Fibroblast of the aortic adventitia (primary cell): Measurements from ENCODE around the gene H2AZ1. TPM values are rescaled to one million over a fixed set of nuclear protein-coding genes. Genes with fewer than 3 reads are reported as not detected.

Experiments used
- DNase-seq: peaks from one replicate; pipeline ENCODE4 v3.0.0-alpha.2; 2010; ENCODE audit warnings: low read depth
- H3K4me3 ChIP-seq: 2 replicates; pipeline ENCODE4 v1.5.1; 2011; ENCODE audit warnings: low read depth, mild to moderate bottlenecking, control low read depth, low read length, moderate library complexity
- CTCF ChIP-seq: IDR thresholded peaks from 2 replicates; pipeline ENCODE4 v1.5.1; 2011; ENCODE audit warnings: mild to moderate bottlenecking, low read length, control low read depth, inconsistent platforms; ENCODE audit not compliant: insufficient read depth
- total RNA-seq: library from RNA; depleted of rRNA; stranded (reverse); fragments of >200 nt; gene quantifications from 2 replicates; pipeline ENCODE4 v1.2.3, GENCODE V29; 2012; ENCODE audit warnings: low replicate concordance

The H2AZ1 gene
- 42.3 and 385 TPM in 2 replicates for total RNA-seq

GRCh38 chr4:99949999-99950912 is at the start of gene H2AZ1:
TSS of gene H2AZ1 (minus strand) at chr4:99950275. CDS start at chr4:99950170, 105 bp downstream.
- peak within 1 kb of the TSS; percentile 96 for H3K4me3 ChIP-seq
- DNase-seq = peak; percentile 99
- no peak for TF ChIP-seq CTCF

- no peak overlapping the region for H3K4me3 ChIP-seq
- peak; percentile 67 for DNase-seq
- TF ChIP-seq CTCF = peak; percentile 50
These were observed 48.2 kb upstream of the H2AZ1 start for GRCh38 chr4:99998062-99998867.

GRCh38 chr4:99991741-99992140 is 41.7 kb upstream of the H2AZ1 start:
- no peak overlapping the region for H3K4me3 ChIP-seq
- DNase-seq = peak; percentile 38
- no peak for TF ChIP-seq CTCF

- DNase-seq = no peak
- no peak overlapping the region for H3K4me3 ChIP-seq
- TF ChIP-seq CTCF = no peak
These were observed 37.6 kb upstream of the H2AZ1 start for GRCh38 chr4:99987681-99988080.

DNA sequence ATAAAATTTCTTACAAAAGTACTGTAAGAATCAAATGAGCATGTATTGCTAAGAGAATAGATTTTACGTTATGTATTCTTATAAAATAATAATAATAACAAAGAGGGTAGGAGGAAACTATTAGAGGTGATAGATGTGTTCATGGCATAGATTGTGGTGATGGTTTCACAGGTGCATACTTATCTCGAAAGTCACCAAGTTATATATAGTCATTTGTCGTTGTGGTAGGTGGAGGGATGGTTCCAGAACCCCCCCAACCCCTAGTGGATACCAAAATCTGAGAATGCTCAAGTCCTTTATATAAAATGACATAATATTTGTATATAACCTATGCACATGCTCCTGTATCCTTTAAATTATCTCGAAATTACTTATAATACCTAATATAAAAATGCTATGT is 36.7 kb upstream of the H2AZ1 start:
- no peak overlapping the region for H3K4me3 ChIP-seq
- no peak for TF ChIP-seq CTCF
- DNase-seq = no peak

GRCh38 chr4:99983289-99983943 is 33.3 kb upstream of the H2AZ1 start:
- TF ChIP-seq CTCF = no peak
- no peak overlapping the region for H3K4me3 ChIP-seq
- DNase-seq = no peak
